Activated CD8-positive, alpha-beta memory T cell treated with anti-CD3 and anti-CD28 coated beads, Interleukin-2, amount 50 U/mL, for 4 hours (primary cell): ENCODE data around the gene HOXB5.

Experiments used
- DNase-seq: peaks from one replicate; pipeline ENCODE4 v3.0.0-alpha.2; 2020

HOXB5 gene

GRCh38 chr17:48615963-48616716 lies 22.6 kb upstream of the HOXB5 start:
- DNase-seq: no peak

GRCh38 chr17:48615047-48615962 lies 21.7 kb upstream of the HOXB5 start, which contains the start of gene HOXB8:
Gene HOXB8 (minus strand): TSS chr17:48615292. CDS start chr17:48614704, 588 bp downstream.
- no peak for DNase-seq

- no peak for DNase-seq
Observed at GRCh38 chr17:48613862-48614694, 20.5 kb upstream of the HOXB5 start.

- DNase-seq: peak; percentile 55
Observed at GRCh38 chr17:48612854-48613691, 19.5 kb upstream of the HOXB5 start.

GRCh38 chr17:48612456-48612853 lies 18.9 kb upstream of the HOXB5 start:
- DNase-seq: no peak

GRCh38 chr17:48611681-48612455 lies 18.3 kb upstream of the HOXB5 start:
- no peak for DNase-seq

GRCh38 chr17:48611213-48611612 lies 17.6 kb upstream of the HOXB5 start:
- no peak for DNase-seq

- peak; percentile 68 for DNase-seq
Observed at GRCh38 chr17:48610282-48611211, 17.0 kb upstream of the HOXB5 start, which contains the start of gene HOXB7. Gene HOXB7 (minus strand): TSS chr17:48611017. CDS start chr17:48610918, 99 bp downstream.

GRCh38 chr17:48609759-48610281 lies 16.2 kb upstream of the HOXB5 start:
- DNase-seq: no peak

GRCh38 chr17:48609033-48609432 lies 15.5 kb upstream of the HOXB5 start:
- DNase-seq: no peak

- no peak for DNase-seq
Observed at GRCh38 chr17:48608494-48608834, 14.9 kb upstream of the HOXB5 start.

GRCh38 chr17:48606892-48607614 lies 13.5 kb upstream of the HOXB5 start:
- DNase-seq: no peak

GRCh38 chr17:48605991-48606891 lies 12.7 kb upstream of the HOXB5 start:
- DNase-seq: no peak

- no peak for DNase-seq
Observed at GRCh38 chr17:48605409-48605919, 11.9 kb upstream of the HOXB5 start.

GRCh38 chr17:48604770-48605329 lies 11.3 kb upstream of the HOXB5 start, which contains the start of gene HOXB6:
Gene HOXB6 (minus strand): TSS chr17:48604986. CDS start chr17:48598150, 6,836 bp downstream.
- no peak for DNase-seq

GRCh38 chr17:48603959-48604769 lies 10.6 kb upstream of the HOXB5 start:
- no peak for DNase-seq
